ENCODE results near the gene KREMEN1. TPM values are rescaled to one million over a fixed set of nuclear protein-coding genes. Genes with fewer than 3 reads are reported as not detected.

The KREMEN1 gene
- total RNA-seq, 2 donors from 2014 or later: 39.7 to 44.7 TPM

DNA sequence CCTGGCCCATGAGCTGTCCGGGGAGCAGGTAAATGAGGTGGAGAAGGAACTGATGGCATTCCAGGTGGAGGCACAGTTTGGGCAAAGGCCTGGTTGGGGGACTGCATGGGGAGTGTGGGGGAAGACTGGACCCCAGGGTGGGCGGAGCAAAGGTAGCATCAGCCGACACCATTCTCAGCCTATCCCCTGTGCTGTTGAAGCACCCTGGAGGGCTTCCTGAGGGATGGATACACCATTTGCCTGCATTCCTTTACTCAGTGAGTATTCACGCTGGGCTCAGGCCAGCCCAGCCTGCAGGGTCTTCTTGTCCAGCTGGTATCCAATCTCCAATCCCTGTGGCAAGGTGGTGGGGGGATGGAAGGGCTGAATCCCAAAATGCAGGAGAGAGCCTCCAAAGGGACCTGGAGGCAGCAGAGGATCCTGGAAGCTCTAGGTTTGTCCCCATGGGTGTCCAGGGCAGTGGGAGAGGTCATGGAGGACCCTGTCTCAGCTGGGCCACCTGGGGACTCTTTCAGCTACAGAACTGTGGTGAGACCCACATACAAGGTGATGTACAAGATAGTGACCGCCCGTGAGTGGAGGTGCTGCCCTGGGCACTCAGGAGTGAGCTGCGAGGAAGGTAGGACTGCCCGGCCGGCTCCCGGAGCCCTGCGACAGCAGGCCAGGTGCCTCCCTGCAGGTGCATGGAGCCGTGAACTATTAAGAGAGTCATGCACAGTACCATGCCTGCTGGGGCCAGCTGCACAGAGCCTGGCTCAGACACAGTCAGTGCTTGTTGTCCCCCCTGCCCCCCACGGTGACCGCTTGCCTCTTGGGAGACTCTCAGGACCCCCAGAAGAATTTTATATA is 142.4 kb downstream of the KREMEN1 start:
- TF ChIP-seq, protein P1, sequence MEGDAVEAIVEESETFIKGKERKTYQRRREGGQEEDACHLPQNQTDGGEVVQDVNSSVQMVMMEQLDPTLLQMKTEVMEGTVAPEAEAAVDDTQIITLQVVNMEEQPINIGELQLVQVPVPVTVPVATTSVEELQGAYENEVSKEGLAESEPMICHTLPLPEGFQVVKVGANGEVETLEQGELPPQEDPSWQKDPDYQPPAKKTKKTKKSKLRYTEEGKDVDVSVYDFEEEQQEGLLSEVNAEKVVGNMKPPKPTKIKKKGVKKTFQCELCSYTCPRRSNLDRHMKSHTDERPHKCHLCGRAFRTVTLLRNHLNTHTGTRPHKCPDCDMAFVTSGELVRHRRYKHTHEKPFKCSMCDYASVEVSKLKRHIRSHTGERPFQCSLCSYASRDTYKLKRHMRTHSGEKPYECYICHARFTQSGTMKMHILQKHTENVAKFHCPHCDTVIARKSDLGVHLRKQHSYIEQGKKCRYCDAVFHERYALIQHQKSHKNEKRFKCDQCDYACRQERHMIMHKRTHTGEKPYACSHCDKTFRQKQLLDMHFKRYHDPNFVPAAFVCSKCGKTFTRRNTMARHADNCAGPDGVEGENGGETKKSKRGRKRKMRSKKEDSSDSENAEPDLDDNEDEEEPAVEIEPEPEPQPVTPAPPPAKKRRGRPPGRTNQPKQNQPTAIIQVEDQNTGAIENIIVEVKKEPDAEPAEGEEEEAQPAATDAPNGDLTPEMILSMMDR (IDR thresholded peaks at IDR 0.05): no peak

DNA sequence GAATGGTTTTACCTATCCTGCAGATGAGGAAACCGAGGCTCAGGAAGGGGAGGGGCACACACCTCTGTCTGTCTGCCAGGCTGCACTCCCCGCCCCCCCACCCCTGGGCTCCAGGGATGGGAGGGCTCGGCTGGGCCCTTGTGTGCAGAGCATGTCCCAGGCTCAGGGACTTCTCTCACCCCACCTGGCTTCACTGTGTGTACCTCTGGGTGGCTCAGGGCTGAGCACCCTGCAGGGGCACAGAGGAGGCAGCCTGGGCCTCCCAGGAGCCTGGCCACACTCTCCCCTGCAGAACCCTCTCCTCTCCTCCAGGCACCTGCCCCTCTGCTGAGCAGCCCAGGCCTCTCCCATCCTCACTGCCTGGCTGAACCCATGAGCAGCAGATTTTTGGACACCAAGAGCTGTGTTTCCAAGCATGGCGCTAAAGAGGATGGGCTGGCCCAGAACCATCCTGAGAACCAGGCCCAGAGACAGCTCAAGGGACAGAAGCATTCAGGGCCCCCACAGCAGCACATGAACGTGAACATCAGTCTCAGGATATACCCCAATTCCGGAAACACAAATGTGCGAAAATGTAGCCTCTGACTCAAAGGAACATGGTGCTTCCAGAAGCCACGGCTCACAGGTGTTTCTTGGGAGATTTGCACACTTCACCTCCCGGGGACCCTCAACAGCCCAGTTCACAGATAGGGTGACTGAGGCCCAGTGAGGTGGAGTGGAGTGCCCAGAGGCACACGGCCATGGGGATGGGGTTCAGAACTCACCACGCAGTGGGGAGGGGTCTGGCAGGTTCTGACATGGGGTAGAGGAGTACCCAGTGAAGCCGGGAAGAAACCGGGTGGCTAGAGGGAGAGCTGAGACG is 143.4 kb downstream of the KREMEN1 start:
- Histone ChIP-seq H3K4me1 (no peaks in the 10 kb centered on the region), H3K27ac (no peak overlapping the region), H3K9me3 (no peaks in the 10 kb centered on the region), H3K4me3 (no peak overlapping the region), H3K27me3 (no peaks in the 10 kb centered on the region), H3K36me3 (no peaks in the 10 kb centered on the region)
- DNase-seq (ENCODE audit: low spot score): no peak
- TF ChIP-seq, protein P1 (IDR thresholded peaks at IDR 0.05): no peak

More for the DNA sequence above, 142.4 kb downstream of the KREMEN1 start:
- no peak for DNase-seq (ENCODE audit: low spot score)
- Histone ChIP-seq H3K27me3 (no peaks in the 10 kb centered on the region), H3K9me3 (no peaks in the 10 kb centered on the region), H3K36me3 (no peaks in the 10 kb centered on the region), H3K27ac (no peak overlapping the region), H3K4me3 (no peak overlapping the region), H3K4me1 (no peaks in the 10 kb centered on the region)

DNA sequence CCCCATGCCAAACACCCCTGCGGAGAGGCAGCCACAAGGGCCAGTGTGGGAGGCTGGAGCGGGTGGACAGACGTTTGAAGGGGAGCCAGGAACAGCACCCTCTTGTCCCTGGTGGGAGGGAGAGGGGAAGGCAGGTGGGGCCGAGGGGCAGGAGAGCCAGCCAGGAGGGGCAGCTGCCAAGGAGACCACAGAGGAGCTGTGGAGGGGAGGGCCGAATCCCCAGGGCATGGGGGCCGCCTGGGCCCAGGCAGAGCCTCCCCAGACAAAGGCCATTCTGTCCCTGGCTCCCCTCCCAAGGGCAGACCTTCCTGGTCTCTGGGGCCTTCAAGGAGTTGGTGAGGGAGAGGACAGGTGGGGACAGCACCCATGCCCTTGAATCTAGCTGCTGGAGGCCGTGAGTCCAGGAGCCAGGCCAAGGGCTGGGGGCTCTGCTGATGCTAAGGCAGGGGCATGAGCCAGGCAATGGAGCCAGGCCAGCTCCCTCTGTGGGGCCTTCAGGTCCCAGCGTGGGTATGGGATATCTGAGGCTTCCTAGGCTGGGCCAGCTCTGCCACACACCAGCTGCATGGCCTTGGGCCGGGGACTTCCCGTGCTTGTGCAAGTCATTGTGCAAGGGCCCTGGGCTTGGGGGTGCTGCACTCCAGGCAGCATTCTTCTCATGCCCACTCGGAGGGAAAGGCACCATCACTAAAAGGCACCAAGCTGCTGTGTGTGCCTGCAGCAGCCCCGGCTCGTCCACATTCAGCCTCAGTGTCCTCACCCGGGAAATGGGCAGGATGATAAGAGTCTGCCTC is 144.2 kb downstream of the KREMEN1 start:
- Histone ChIP-seq H3K9me3 (no peaks in the 10 kb centered on the region), H3K4me3 (no peak overlapping the region), H3K27ac (no peak overlapping the region), H3K36me3 (no peaks in the 10 kb centered on the region), H3K4me1 (no peaks in the 10 kb centered on the region), H3K27me3 (no peaks in the 10 kb centered on the region)
- TF ChIP-seq, protein P1 (IDR thresholded peaks at IDR 0.05): no peak
- no peak for DNase-seq (ENCODE audit: low spot score)

Other genes starting within 250 kb of the KREMEN1 start
- 10 to 100 TPM in 1 of 2 donors, 1 to 10 TPM in 1; 7.9 to 11.5 TPM for gene ZNRF3, start 189.5 kb upstream of the KREMEN1 start, total RNA-seq
- not detected for gene C22orf31, start 11.2 kb upstream of the KREMEN1 start, total RNA-seq
- under 1 TPM; 0.33 to 0.51 TPM for gene EMID1, start 132.9 kb downstream of the KREMEN1 start, total RNA-seq
- 10 to 100 TPM; 16.5 to 23.4 TPM for gene RHBDD3, start 194.9 kb downstream of the KREMEN1 start, total RNA-seq
- gene EWSR1, start 195.2 kb downstream of the KREMEN1 start, total RNA-seq: 100 to 1,000 TPM; 153 to 179 TPM
- 10 to 100 TPM; 19.4 to 28.0 TPM for gene GAS2L1, start 233.6 kb downstream of the KREMEN1 start, total RNA-seq
- gene RASL10A, start 242.7 kb downstream of the KREMEN1 start, total RNA-seq: 1 to 10 TPM; 1.1 to 1.8 TPM

Measured in right atrium auricular region (tissue), 2 donors.